ENCODE results near the gene CFLAR.

The CFLAR gene

GRCh38 chr2:201191132-201191875 lies 75.3 kb downstream of the CFLAR start:
- Histone ChIP-seq H3K4me1 (no peaks in the 10 kb centered on the region), H3K4me3 (no peak overlapping the region), H3K36me3 (replicated peaks) (no peaks in the 10 kb centered on the region), H3K27me3 (ENCODE audit: low read depth) (no peaks in the 10 kb centered on the region), H3K9me3 (no peaks in the 10 kb centered on the region)
- in situ Hi-C loops (cut with MboI; ENCODE audit: low sequenced_read_pairs), result no loop called here
- DNase-seq (ENCODE audit: low spot score in 2 of 2), result no peak

- H3K9me3 ChIP-seq, result no peaks in the 10 kb centered on the region; the same call in 1 of the 2 replicates
- H3K4me3 ChIP-seq, result no peak overlapping the region
- H3K4me1 ChIP-seq, result no peaks in the 10 kb centered on the region
- H3K27me3 ChIP-seq (ENCODE audit: low read depth), result no peaks in the 10 kb centered on the region
- no peak for DNase-seq (ENCODE audit: low spot score in 2 of 2)
- in situ Hi-C loops (cut with MboI; ENCODE audit: low sequenced_read_pairs), result no loop called here
- no peaks in the 10 kb centered on the region for H3K36me3 ChIP-seq (replicated peaks)
These were observed 78.1 kb downstream of the CFLAR start for GRCh38 chr2:201194097-201194496.

GRCh38 chr2:201195331-201195730 lies 79.4 kb downstream of the CFLAR start:
- no peaks in the 10 kb centered on the region for H3K4me1 ChIP-seq
- no peaks in the 10 kb centered on the region; the same call in 1 of the 2 replicates for H3K9me3 ChIP-seq
- no peak for DNase-seq (ENCODE audit: low spot score in 2 of 2)
- no peaks in the 10 kb centered on the region for H3K27me3 ChIP-seq (ENCODE audit: low read depth)
- in situ Hi-C loops (cut with MboI; ENCODE audit: low sequenced_read_pairs), result no loop called here
- no peaks in the 10 kb centered on the region for H3K36me3 ChIP-seq (replicated peaks)
- H3K4me3 ChIP-seq, result no peak overlapping the region

GRCh38 chr2:201196003-201196402 lies 80.0 kb downstream of the CFLAR start:
- in situ Hi-C loops (cut with MboI; ENCODE audit: low sequenced_read_pairs), result no loop called here
- Histone ChIP-seq H3K4me3 (no peak overlapping the region), H3K27me3 (ENCODE audit: low read depth) (no peaks in the 10 kb centered on the region), H3K4me1 (no peaks in the 10 kb centered on the region), H3K36me3 (replicated peaks) (no peaks in the 10 kb centered on the region), H3K9me3 (no peaks in the 10 kb centered on the region; the same call in 1 of the 2 replicates)
- no peak for DNase-seq (ENCODE audit: low spot score in 2 of 2)

GRCh38 chr2:201196803-201197202 lies 80.8 kb downstream of the CFLAR start:
- in situ Hi-C loops (cut with MboI; ENCODE audit: low sequenced_read_pairs), result no loop called here
- H3K27me3 ChIP-seq (ENCODE audit: low read depth), result no peaks in the 10 kb centered on the region

GRCh38 chr2:201197781-201198180 lies 81.8 kb downstream of the CFLAR start:
- in situ Hi-C loops (cut with MboI; ENCODE audit: low sequenced_read_pairs), result no loop called here
- no peaks in the 10 kb centered on the region; the same call in 1 of the 2 replicates for H3K9me3 ChIP-seq
- no peaks in the 10 kb centered on the region for H3K27me3 ChIP-seq (ENCODE audit: low read depth)
- H3K4me3 ChIP-seq, result no peak overlapping the region
- no peaks in the 10 kb centered on the region for H3K36me3 ChIP-seq (replicated peaks)
- no peaks in the 10 kb centered on the region for H3K4me1 ChIP-seq
- DNase-seq (ENCODE audit: low spot score in 2 of 2), result no peak

More at GRCh38 chr2:201196803-201197202, 80.8 kb downstream of the CFLAR start:
- Histone ChIP-seq H3K9me3 (no peaks in the 10 kb centered on the region; the same call in 1 of the 2 replicates), H3K36me3 (replicated peaks) (no peaks in the 10 kb centered on the region), H3K4me3 (no peak overlapping the region), H3K4me1 (no peaks in the 10 kb centered on the region)
- no peak for DNase-seq (ENCODE audit: low spot score in 2 of 2)

- in situ Hi-C loops (cut with MboI; ENCODE audit: low sequenced_read_pairs), result no loop called here
- no peaks in the 10 kb centered on the region for H3K27me3 ChIP-seq (ENCODE audit: low read depth)
- DNase-seq (ENCODE audit: low spot score in 2 of 2), result no peak
- H3K9me3 ChIP-seq, result no peaks in the 10 kb centered on the region; the same call in 1 of the 2 replicates
- H3K4me1 ChIP-seq, result no peaks in the 10 kb centered on the region
- no peaks in the 10 kb centered on the region for H3K36me3 ChIP-seq (replicated peaks)
- H3K4me3 ChIP-seq, result no peak overlapping the region
These were observed 83.9 kb downstream of the CFLAR start for GRCh38 chr2:201199847-201200246.

GRCh38 chr2:201200345-201200744 lies 84.4 kb downstream of the CFLAR start:
- DNase-seq (ENCODE audit: low spot score in 2 of 2), result no peak
- Histone ChIP-seq H3K4me3 (no peak overlapping the region), H3K4me1 (no peaks in the 10 kb centered on the region), H3K36me3 (replicated peaks) (no peaks in the 10 kb centered on the region), H3K9me3 (no peaks in the 10 kb centered on the region; the same call in 1 of the 2 replicates), H3K27me3 (ENCODE audit: low read depth) (no peaks in the 10 kb centered on the region)
- in situ Hi-C loops (cut with MboI; ENCODE audit: low sequenced_read_pairs), result no loop called here

- H3K9me3 ChIP-seq, result no peaks in the 10 kb centered on the region; the same call in 1 of the 2 replicates
- no peaks in the 10 kb centered on the region for H3K27me3 ChIP-seq (ENCODE audit: low read depth)
- no peak for DNase-seq (ENCODE audit: low spot score in 2 of 2)
- H3K36me3 ChIP-seq (replicated peaks), result no peaks in the 10 kb centered on the region
- no peak overlapping the region for H3K4me3 ChIP-seq
- in situ Hi-C loops (cut with MboI; ENCODE audit: low sequenced_read_pairs), result no loop called here
- H3K4me1 ChIP-seq, result no peaks in the 10 kb centered on the region
These were observed 85.4 kb downstream of the CFLAR start for GRCh38 chr2:201201371-201201770.

GRCh38 chr2:201203916-201204654 lies 88.1 kb downstream of the CFLAR start:
- in situ Hi-C loops (cut with MboI; ENCODE audit: low sequenced_read_pairs), result no loop called here
- no peaks in the 10 kb centered on the region for H3K36me3 ChIP-seq (replicated peaks)
- no peak overlapping the region for H3K4me3 ChIP-seq

GRCh38 chr2:201204655-201205514 lies 88.9 kb downstream of the CFLAR start:
- H3K9me3 ChIP-seq, result no peaks in the 10 kb centered on the region
- DNase-seq (ENCODE audit: low spot score in 2 of 2), result no peak
- H3K4me3 ChIP-seq, result no peak overlapping the region
- H3K4me1 ChIP-seq, result peaks cover 6% of the 10 kb centered on the region
- no peaks in the 10 kb centered on the region for H3K27me3 ChIP-seq (ENCODE audit: low read depth)
- in situ Hi-C loops (cut with MboI; ENCODE audit: low sequenced_read_pairs), result no loop called here
- H3K36me3 ChIP-seq (replicated peaks), result no peaks in the 10 kb centered on the region

More at GRCh38 chr2:201203916-201204654, 88.1 kb downstream of the CFLAR start:
- peaks cover 6% of the 10 kb centered on the region for H3K4me1 ChIP-seq
- H3K9me3 ChIP-seq, result no peaks in the 10 kb centered on the region
- no peaks in the 10 kb centered on the region for H3K27me3 ChIP-seq (ENCODE audit: low read depth)
- no peak for DNase-seq (ENCODE audit: low spot score in 2 of 2)

- no peak for DNase-seq (ENCODE audit: low spot score in 2 of 2)
These were observed 89.5 kb downstream of the CFLAR start for GRCh38 chr2:201205515-201205849.

GRCh38 chr2:201208563-201209252 lies 92.7 kb downstream of the CFLAR start:
- Histone ChIP-seq H3K36me3 (replicated peaks) (no peaks in the 10 kb centered on the region), H3K27me3 (ENCODE audit: low read depth) (no peaks in the 10 kb centered on the region), H3K9me3 (no peaks in the 10 kb centered on the region), H3K4me3 (no peak overlapping the region), H3K4me1 (peaks cover 6% of the 10 kb centered on the region)
- no peak for DNase-seq (ENCODE audit: low spot score in 2 of 2)
- in situ Hi-C loops (cut with MboI; ENCODE audit: low sequenced_read_pairs), result no loop called here

More at GRCh38 chr2:201205515-201205849, 89.5 kb downstream of the CFLAR start:
- in situ Hi-C loops (cut with MboI; ENCODE audit: low sequenced_read_pairs), result no loop called here
- no peak overlapping the region for H3K4me3 ChIP-seq
- no peaks in the 10 kb centered on the region for H3K9me3 ChIP-seq
- no peaks in the 10 kb centered on the region for H3K27me3 ChIP-seq (ENCODE audit: low read depth)
- H3K4me1 ChIP-seq, result peaks cover 6% of the 10 kb centered on the region
- no peaks in the 10 kb centered on the region for H3K36me3 ChIP-seq (replicated peaks)
